Astrocyte of the spinal cord (primary cell): ENCODE measurements around the gene ZFAND3.

ENCODE experiments used
- DNase-seq: peaks from one replicate; pipeline ENCODE4 v3.0.0; 2011; ENCODE audit warnings: low read depth, low spot score
- H3K4me3 ChIP-seq: 2 replicates; pipeline ENCODE4 v1.5.1; 2011; ENCODE audit warnings: low read depth, mild to moderate bottlenecking, low read length, moderate library complexity
- CTCF ChIP-seq: IDR thresholded peaks from 2 replicates; pipeline ENCODE4 v1.5.1; 2012; ENCODE audit warnings: low read depth, mild to moderate bottlenecking, low read length, inconsistent platforms
- in situ Hi-C: cut with HindIII; loops from 2 replicates; pipeline ENCODE4 v1.10.0; 2017; ENCODE audit warnings: low sequenced_read_pairs

ZFAND3 gene

GRCh38 chr6:37894585-37894984 lies 75.1 kb downstream of the ZFAND3 start:
- DNase-seq, result no peak
- in situ Hi-C loops, result no loop called here
- TF ChIP-seq CTCF, result no peak
- H3K4me3 ChIP-seq, result no peak overlapping the region

- in situ Hi-C loops, result no loop called here
- H3K4me3 ChIP-seq, result no peak overlapping the region
- DNase-seq, result peak; percentile 82
- TF ChIP-seq CTCF, result no peak
Measured at GRCh38 chr6:37897321-37897720, 77.8 kb downstream of the ZFAND3 start.

- H3K4me3 ChIP-seq, result no peak overlapping the region
- in situ Hi-C loops, result no loop called here
- TF ChIP-seq CTCF, result no peak
- no peak for DNase-seq
Measured at GRCh38 chr6:37897818-37898515, 78.4 kb downstream of the ZFAND3 start.

GRCh38 chr6:37903351-37904340 lies 84.1 kb downstream of the ZFAND3 start:
- in situ Hi-C loops, result no loop called here
- no peak for TF ChIP-seq CTCF
- H3K4me3 ChIP-seq, result no peak overlapping the region
- DNase-seq, result no peak

- no peak for DNase-seq
- TF ChIP-seq CTCF, result no peak
- H3K4me3 ChIP-seq, result no peak overlapping the region
- in situ Hi-C loops, result no loop called here
Measured at GRCh38 chr6:37904590-37904989, 85.1 kb downstream of the ZFAND3 start.

- in situ Hi-C loops, result no loop called here
- no peak for DNase-seq
- TF ChIP-seq CTCF, result no peak
- H3K4me3 ChIP-seq, result no peak overlapping the region
Measured at GRCh38 chr6:37906121-37906520, 86.6 kb downstream of the ZFAND3 start.
